ENCODE measurements around the gene IFNL2.
"Not testable (repeated sequence)": the region's sequence is repeated elsewhere in the genome, so short reads cannot be mapped to it uniquely, and the experiment has no call there.

Gene IFNL2

GRCh38 chr19:39236527-39236926, 31.7 kb upstream of the IFNL2 start:
- POLR2A ChIA-PET = no interaction called here
- TF ChIP-seq ELF4 (IDR thresholded peaks at IDR 0.05) (no peak), SUZ12 (IDR thresholded peaks at IDR 0.05) (no peak), NFRKB (IDR thresholded peaks at IDR 0.05) (no peak), FOXM1 (IDR thresholded peaks at IDR 0.05; ENCODE audit: borderline replicate concordance) (no peak), FOXK2 (IDR thresholded peaks at IDR 0.05) (no peak)
- DNase-seq (ENCODE audit: extremely low spot score) = no peak
- CTCF ChIA-PET = interaction anchor here (0.6 kb wide), 1 partner anchor 306 kb away, joined by 6 read pairs; the partner anchor contains the start of gene MRPS12

GRCh38 chr19:39237200-39238184, 30.7 kb upstream of the IFNL2 start:
- TF ChIP-seq L3MBTL2 (conservative IDR thresholded peaks at IDR 0.05) (no peak), NFRKB (IDR thresholded peaks at IDR 0.05) (no peak)
- ChIA-PET POLR2A (no interaction called here), CTCF (interaction anchor here (1.1 kb wide), 1 partner anchor 90 kb away, joined by 3 read pairs; no protein-coding TSS in a partner anchor)
- DNase-seq (ENCODE audit: extremely low spot score) = no peak

GRCh38 chr19:39238209-39238608, 30.0 kb upstream of the IFNL2 start:
- POLR2A ChIA-PET = no interaction called here

GRCh38 chr19:39238944-39239343, 29.3 kb upstream of the IFNL2 start:
- ChIA-PET POLR2A (no interaction called here), CTCF (no interaction called here)
- TF ChIP-seq LEF1 (IDR thresholded peaks at IDR 0.05; ENCODE audit: borderline replicate concordance) = no peak
- no peak for TF ChIP-seq BHLHE40 (IDR thresholded peaks at IDR 0.05; ENCODE audit: borderline replicate concordance)
- no peak for TF ChIP-seq L3MBTL2 (conservative IDR thresholded peaks at IDR 0.05)
- no peak for TF ChIP-seq HDGF (IDR thresholded peaks at IDR 0.05; ENCODE audit: borderline replicate concordance)
- TF ChIP-seq CTBP1 (IDR thresholded peaks at IDR 0.05; ENCODE audit: borderline replicate concordance) = no peak
- no peak for DNase-seq (ENCODE audit: extremely low spot score)

More at GRCh38 chr19:39238209-39238608, 30.0 kb upstream of the IFNL2 start:
- CTCF ChIA-PET = interaction anchor here (1.1 kb wide), 1 partner anchor 89 kb away, joined by 3 read pairs; no protein-coding TSS in a partner anchor
- no peak for DNase-seq (ENCODE audit: extremely low spot score)
- TF ChIP-seq SP1 (IDR thresholded peaks at IDR 0.05) (no peak), FOXA1 (IDR thresholded peaks at IDR 0.05) (no peak), CTBP1 (IDR thresholded peaks at IDR 0.05; ENCODE audit: borderline replicate concordance) (no peak), ZNF384 (IDR thresholded peaks at IDR 0.05) (no peak), SUZ12 (IDR thresholded peaks at IDR 0.05) (no peak), TARDBP (IDR thresholded peaks at IDR 0.05) (no peak), BHLHE40 (IDR thresholded peaks at IDR 0.05; ENCODE audit: borderline replicate concordance) (no peak), ARNT (IDR thresholded peaks at IDR 0.05) (no peak), FOXM1 (IDR thresholded peaks at IDR 0.05; ENCODE audit: borderline replicate concordance) (no peak), L3MBTL2 (conservative IDR thresholded peaks at IDR 0.05) (no peak), ELF4 (IDR thresholded peaks at IDR 0.05) (no peak), PKNOX1 (IDR thresholded peaks at IDR 0.05) (no peak), LEF1 (IDR thresholded peaks at IDR 0.05; ENCODE audit: borderline replicate concordance) (no peak), HDGF (IDR thresholded peaks at IDR 0.05; ENCODE audit: borderline replicate concordance) (no peak), NFRKB (IDR thresholded peaks at IDR 0.05) (no peak)

GRCh38 chr19:39240421-39240820, 27.8 kb upstream of the IFNL2 start:
- no peak for DNase-seq (ENCODE audit: extremely low spot score)
- TF ChIP-seq PKNOX1 (IDR thresholded peaks at IDR 0.05) (no peak), NFRKB (IDR thresholded peaks at IDR 0.05) (no peak), CTBP1 (IDR thresholded peaks at IDR 0.05; ENCODE audit: borderline replicate concordance) (no peak), LEF1 (IDR thresholded peaks at IDR 0.05; ENCODE audit: borderline replicate concordance) (no peak), FOXM1 (IDR thresholded peaks at IDR 0.05; ENCODE audit: borderline replicate concordance) (no peak), HDGF (IDR thresholded peaks at IDR 0.05; ENCODE audit: borderline replicate concordance) (no peak), L3MBTL2 (conservative IDR thresholded peaks at IDR 0.05) (no peak), BHLHE40 (IDR thresholded peaks at IDR 0.05; ENCODE audit: borderline replicate concordance) (no peak), ARNT (IDR thresholded peaks at IDR 0.05) (no peak), SP1 (IDR thresholded peaks at IDR 0.05) (no peak), ZNF384 (IDR thresholded peaks at IDR 0.05) (no peak), SUZ12 (IDR thresholded peaks at IDR 0.05) (no peak), ELF4 (IDR thresholded peaks at IDR 0.05) (no peak), TARDBP (IDR thresholded peaks at IDR 0.05) (no peak), FOXK2 (IDR thresholded peaks at IDR 0.05) (no peak), FOXA1 (IDR thresholded peaks at IDR 0.05) (no peak)
- ChIA-PET POLR2A (no interaction called here), CTCF (no interaction called here)

- CTCF ChIA-PET; DNase-seq (ENCODE audit: extremely low spot score); POLR2A ChIA-PET: not testable (repeated sequence)
Measured at GRCh38 chr19:39243741-39244140, 24.5 kb upstream of the IFNL2 start.

GRCh38 chr19:39244410-39245100, 23.6 kb upstream of the IFNL2 start, which contains the start of gene IFNL3:
TSS of gene IFNL3 (minus strand) at chr19:39245006. CDS start at chr19:39244967, 39 bp downstream.
- POLR2A ChIA-PET; DNase-seq (ENCODE audit: extremely low spot score); CTCF ChIA-PET: not testable (repeated sequence)

- CTCF ChIA-PET; DNase-seq (ENCODE audit: extremely low spot score); POLR2A ChIA-PET: not testable (repeated sequence)
Measured at GRCh38 chr19:39245166-39245565, 23.0 kb upstream of the IFNL2 start.
